K562 (cell line): ENCODE results near the gene USP48. TPM values are rescaled to one million over a fixed set of nuclear protein-coding genes. Genes with fewer than 3 reads are reported as not detected.

Experiments used
- ATAC-seq: fragments of 200-7000 bp; cut with Tn5 transposase; 3 replicates; pipeline ENCODE4 v1.9.1; 2020; ENCODE audit warnings: moderate library complexity
- BruUV-seq: library from RNA; stranded (reverse); fragments of 400-500 nt; replicated peaks from 2 replicates; lab custom pipeline; 2021; lab: Mats Ljungman, UMichigan
- CTCF ChIA-PET: fragments of 300-600 bp; formaldehyde crosslinking; extraction: SDS; loops from one replicate; lab custom pipeline; 2021; ENCODE audit warnings: low intra/inter-chr PET ratio; lab: Yijun Ruan, JAX
- POLR2A ChIA-PET: fragments of 300-600, 350-650 bp; sonication (Branson Sonifier 250); formaldehyde crosslinking; extraction: SDS; loops from one replicate; lab custom pipeline; 2021; ENCODE audit warnings: antibody characterized with exemption, inconsistent platforms; lab: Yijun Ruan, JAX
- DNase-seq, 4 experiments: peaks; one replicate each; pipeline versions ENCODE4 v3.0.0 to v3.0.0-alpha.2; 2011 to 2018; ENCODE audit warnings: low spot score in 3 of 4, mixed read lengths in 3 of 4; ENCODE audit errors: extremely low read depth in 1 of 4
- FAIRE-seq: peaks from 2 replicates; lab custom pipeline; 2011; peaks lifted over from hg19 to GRCh38; lab: Jason Lieb, UNC
- H2AFZ ChIP-seq: 2 replicates; pipeline ENCODE4 v1.6.0; 2011; ENCODE audit warnings: low read depth, low read length, control low read depth, inconsistent platforms
- H3K27ac ChIP-seq: fragments of 200-600 bp; 3 replicates; pipeline ENCODE4 v1.8.0; 2011; ENCODE audit warnings: low read depth, mild to moderate bottlenecking, control low read depth, inconsistent platforms, low read length, moderate library complexity, mixed read lengths; ENCODE audit errors: extremely low read depth
- H3K27me3 ChIP-seq, 2 experiments: fragments of 300-600 bp in 1 of 2; 2 replicates in 1 of 2; 3 replicates in 1 of 2; pipeline versions ENCODE4 v1.6.0 to v1.8.0; 2011; ENCODE audit warnings: inconsistent platforms in 2 of 2, low read length in 2 of 2, mild to moderate bottlenecking in 1 of 2, mixed read lengths in 1 of 2, moderate library complexity in 1 of 2; ENCODE audit not compliant: control insufficient read depth in 2 of 2, insufficient read depth in 2 of 2
- H3K36me3 ChIP-seq: fragments of 300-600 bp; 3 replicates; pipeline ENCODE4 v1.8.0; 2011; ENCODE audit warnings: mild to moderate bottlenecking, low read length, inconsistent platforms; ENCODE audit not compliant: control insufficient read depth, insufficient read depth
- H3K4me1 ChIP-seq, 2 experiments: fragments of 200-600 bp in 1 of 2; replicated peaks in 1 of 2; 2 replicates in 1 of 2; 3 replicates in 1 of 2; pipeline versions ENCODE4 v1.5.1 to v1.8.0; 2011; ENCODE audit warnings: inconsistent platforms in 2 of 2, low read length in 2 of 2, mild to moderate bottlenecking in 1 of 2, mixed read lengths in 1 of 2, moderate library complexity in 1 of 2; ENCODE audit not compliant: control insufficient read depth in 2 of 2, insufficient read depth in 2 of 2
- H3K4me2 ChIP-seq: 2 replicates; pipeline ENCODE4 v1.6.1; 2011; ENCODE audit warnings: low read length, control low read depth, inconsistent platforms, mixed read lengths; ENCODE audit not compliant: insufficient read depth
- H3K4me3 ChIP-seq: fragments of 200-600 bp; sonication (generic), shearing (Covaris generic); 2 replicates; pipeline ENCODE4 v1.5.1; 2016; ENCODE audit warnings: control low read depth, inconsistent platforms
- H3K79me2 ChIP-seq: fragments of 200-600 bp; 3 replicates; pipeline ENCODE4 v1.8.0; 2011; ENCODE audit warnings: low read length, inconsistent platforms; ENCODE audit not compliant: control insufficient read depth, insufficient read depth
- H3K9ac ChIP-seq, 2 experiments: 2 replicates each; pipeline versions ENCODE4 v1.6.0 to v1.6.1; 2011; ENCODE audit warnings: low read depth in 2 of 2, low read length in 2 of 2, control low read depth in 1 of 2, inconsistent platforms in 1 of 2, mild to moderate bottlenecking in 1 of 2, mixed read lengths in 1 of 2; ENCODE audit not compliant: insufficient read depth in 1 of 2
- H3K9me1 ChIP-seq: one replicate; pipeline ENCODE4 v1.6.0; 2011; ENCODE audit warnings: inconsistent platforms, mild to moderate bottlenecking, low read length, moderate library complexity; ENCODE audit not compliant: control insufficient read depth, insufficient read depth
- H3K9me3 ChIP-seq: replicated peaks from 2 replicates; pipeline ENCODE4 v1.5.1; 2011; ENCODE audit warnings: low read depth, low read length, inconsistent platforms; ENCODE audit not compliant: control insufficient read depth, insufficient read depth
- H4K20me1 ChIP-seq: replicated peaks from 2 replicates; pipeline ENCODE4 v1.6.1; 2011; ENCODE audit warnings: low read length, inconsistent platforms, mixed read lengths; ENCODE audit not compliant: control insufficient read depth, insufficient read depth
- NCOA1 ChIP-seq: fragments of 450-650 bp; IDR thresholded peaks from 2 replicates; pipeline ENCODE4 v1.6.1; 2016; ENCODE audit warnings: low read depth
- RBM25 ChIP-seq: fragments of 200-400 bp; formaldehyde crosslinking; IDR thresholded peaks from 2 replicates; pipeline ENCODE4 v1.6.1; 2018; ENCODE audit warnings: low read length, low read depth, moderate library complexity; ENCODE audit not compliant: severe bottlenecking
- TEAD2 ChIP-seq: fragments of 450-650 bp; IDR thresholded peaks from 2 replicates; pipeline ENCODE4 v1.6.1; 2016; ENCODE audit warnings: missing genetic modification characterization, control low read depth, missing compliant biosample characterization
- ZFP30 ChIP-seq: fragments of 250-450 bp; sonication (Bioruptor Pico); IDR thresholded peaks from 2 replicates; pipeline ENCODE4 v1.8.0; 2022; ENCODE audit warnings: moderate library complexity, mild to moderate bottlenecking, inconsistent platforms, borderline replicate concordance
- ZNF316 ChIP-seq: fragments of 450-650 bp; IDR thresholded peaks from 2 replicates; pipeline ENCODE4 v1.6.1; 2016
- WGBS: fragments of 100-300 bp; shearing (Covaris generic); methylation state at CpG from one replicate; pipeline ENCODE4 v1.1.6; 2016; ENCODE audit warnings: low coverage, mixed read lengths; ENCODE audit not compliant: insufficient coverage; ENCODE audit errors: missing lambda C conversion rate; 5-methylcytosine and 5-hydroxymethylcytosine counted together
- in situ Hi-C: fragments of 300-500 bp; cut with MboI; formaldehyde crosslinking; loops from 4 replicates; pipeline ENCODE4 v1.15.0; 2018; ENCODE audit warnings: inconsistent platforms, mixed read lengths
- intact Hi-C: fragments of 100-400 bp; cut with micrococcal nuclease; formaldehyde crosslinking; loops from 2 replicates; pipeline ENCODE4 v1.14.2; 2022
- polyA plus RNA-seq, 8 experiments: library from polyadenylated mRNA; depleted of rRNA in 4 of 8; stranded (reverse) in 5 of 8; unstranded in 3 of 8; fragments of >200 nt; fragmentation: Nextera tagmentation in 2 of 8; fragmentation: Illumina TruSeq in 1 of 8; extraction: Ambion mirVana in 2 of 8; extraction: Trizol in 1 of 8; gene quantifications; 2 replicates each; pipeline versions ENCODE4 v1.2.1 to v1.2.3, GENCODE V29; 2011 to 2014; ENCODE audit warnings: inconsistent platforms in 1 of 8, missing spikeins in 1 of 8
- total RNA-seq, 7 experiments: library from RNA; depleted of rRNA in 6 of 7; stranded (reverse); fragments of >200 nt in 6 of 7; fragmentation: Illumina TruSeq in 2 of 7; extraction: Trizol in 2 of 7; gene quantifications; 2 replicates each; pipeline versions ENCODE4 v1.2.1 to v1.2.3, GENCODE V29; 2011 to 2021; ENCODE audit warnings: low replicate concordance in 1 of 7
- TF ChIP-seq, protein P1 (sequence below): fragments of 250-450 bp; sonication (Bioruptor Pico); IDR thresholded peaks from 2 replicates; pipeline ENCODE4 v1.5.0; 2021; ENCODE audit warnings: mild to moderate bottlenecking, borderline replicate concordance
- TF ChIP-seq, protein P2 (sequence below): sonication (generic); formaldehyde crosslinking; IDR thresholded peaks from 2 replicates; pipeline ENCODE4 v1.8.1; 2023; ENCODE audit warnings: mild to moderate bottlenecking, missing genetic modification reagents
- TF ChIP-seq, protein P3 (sequence below), 2 experiments: IDR thresholded peaks; 2 replicates each; pipeline ENCODE4 v1.6.1; 2012; ENCODE audit warnings: improper control_type of control experiment in 2 of 2, low read depth in 2 of 2, low read length in 2 of 2, borderline replicate concordance in 1 of 2
- TF ChIP-seq, protein P4 (sequence below): fragments of 450-650 bp; formaldehyde crosslinking; IDR thresholded peaks from 2 replicates; pipeline ENCODE4 v1.4.0; 2020; ENCODE audit warnings: mild to moderate bottlenecking

USP48 gene
- total and polyA plus RNA-seq, 9 of the 15 experiments (the other 6 are each of a cell fraction or from before 2014, with no cell fraction given): 23.3 to 123 (median 106) TPM

DNA sequence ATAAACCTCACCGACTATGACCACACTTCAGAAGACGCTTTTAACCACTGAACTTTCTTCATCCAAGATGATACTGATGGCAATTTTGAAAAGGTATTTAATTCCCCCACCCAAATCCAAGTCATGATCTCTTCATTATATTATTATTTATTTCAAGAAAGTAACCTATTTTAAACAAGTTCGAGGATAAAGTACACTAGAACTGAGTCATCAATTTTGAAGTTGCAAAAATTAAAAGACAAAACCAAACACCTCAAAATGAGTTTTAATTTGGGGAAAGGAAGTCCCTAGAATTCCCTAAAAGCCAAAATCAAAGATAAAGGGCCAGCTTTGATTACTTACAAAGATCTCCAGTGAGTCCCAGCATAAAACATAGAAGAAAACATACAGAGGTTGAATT, 58.4 kb downstream of the USP48 start:
- H3K79me2 ChIP-seq: peaks cover 4% of the 10 kb centered on the region; the same call in 1 of the 3 replicates
- in situ Hi-C loops (no loop called here), intact Hi-C loops (no loop called here)
- no peak overlapping the region for H2AFZ ChIP-seq
- no peaks in the 10 kb centered on the region for H3K9me3 ChIP-seq
- BruUV-seq: no TSS peak
- no peak overlapping the region for H3K27ac ChIP-seq
- H3K4me2 ChIP-seq: no peak overlapping the region
- ChIA-PET POLR2A (interaction anchor here (0.7 to 1.6 kb wide), 4 partner anchors 10 to 186 kb away, joined by 3 to 5 read pairs (median 4); no protein-coding TSS in a partner anchor), CTCF (no interaction called here)
- FAIRE-seq (no peak), ATAC-seq (no peak), DNase-seq (no peak)
- no peak overlapping the region for H3K4me3 ChIP-seq
- WGBS: 91% methylated on average over 3 of the region's 3 CpGs
- no peaks in the 10 kb centered on the region for H3K9me1 ChIP-seq
- H4K20me1 ChIP-seq: no peaks in the 10 kb centered on the region
- H3K36me3 ChIP-seq: peaks cover 97% of the 10 kb centered on the region
- H3K27me3 ChIP-seq: no peaks in the 10 kb centered on the region
- H3K9ac ChIP-seq: no peak overlapping the region
- no peaks in the 10 kb centered on the region for H3K4me1 ChIP-seq
- TF ChIP-seq, protein P1, sequence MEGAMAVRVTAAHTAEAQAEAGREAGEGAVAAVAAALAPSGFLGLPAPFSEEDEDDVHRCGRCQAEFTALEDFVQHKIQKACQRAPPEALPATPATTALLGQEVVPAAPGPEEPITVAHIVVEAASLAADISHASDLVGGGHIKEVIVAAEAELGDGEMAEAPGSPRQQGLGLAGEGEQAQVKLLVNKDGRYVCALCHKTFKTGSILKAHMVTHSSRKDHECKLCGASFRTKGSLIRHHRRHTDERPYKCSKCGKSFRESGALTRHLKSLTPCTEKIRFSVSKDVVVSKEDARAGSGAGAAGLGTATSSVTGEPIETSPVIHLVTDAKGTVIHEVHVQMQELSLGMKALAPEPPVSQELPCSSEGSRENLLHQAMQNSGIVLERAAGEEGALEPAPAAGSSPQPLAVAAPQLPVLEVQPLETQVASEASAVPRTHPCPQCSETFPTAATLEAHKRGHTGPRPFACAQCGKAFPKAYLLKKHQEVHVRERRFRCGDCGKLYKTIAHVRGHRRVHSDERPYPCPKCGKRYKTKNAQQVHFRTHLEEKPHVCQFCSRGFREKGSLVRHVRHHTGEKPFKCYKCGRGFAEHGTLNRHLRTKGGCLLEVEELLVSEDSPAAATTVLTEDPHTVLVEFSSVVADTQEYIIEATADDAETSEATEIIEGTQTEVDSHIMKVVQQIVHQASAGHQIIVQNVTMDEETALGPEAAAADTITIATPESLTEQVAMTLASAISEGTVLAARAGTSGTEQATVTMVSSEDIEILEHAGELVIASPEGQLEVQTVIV: no peak
- TF ChIP-seq ZNF316 (peak; percentile 76), ZFP30 (CRISPR knock-in tag) (0 out of 2 replicates have a peak, but pooled peaks have one; percentile 34), RBM25 (no peak), NCOA1 (no peak), TEAD2 (no peak)
- TF ChIP-seq, protein P2, sequence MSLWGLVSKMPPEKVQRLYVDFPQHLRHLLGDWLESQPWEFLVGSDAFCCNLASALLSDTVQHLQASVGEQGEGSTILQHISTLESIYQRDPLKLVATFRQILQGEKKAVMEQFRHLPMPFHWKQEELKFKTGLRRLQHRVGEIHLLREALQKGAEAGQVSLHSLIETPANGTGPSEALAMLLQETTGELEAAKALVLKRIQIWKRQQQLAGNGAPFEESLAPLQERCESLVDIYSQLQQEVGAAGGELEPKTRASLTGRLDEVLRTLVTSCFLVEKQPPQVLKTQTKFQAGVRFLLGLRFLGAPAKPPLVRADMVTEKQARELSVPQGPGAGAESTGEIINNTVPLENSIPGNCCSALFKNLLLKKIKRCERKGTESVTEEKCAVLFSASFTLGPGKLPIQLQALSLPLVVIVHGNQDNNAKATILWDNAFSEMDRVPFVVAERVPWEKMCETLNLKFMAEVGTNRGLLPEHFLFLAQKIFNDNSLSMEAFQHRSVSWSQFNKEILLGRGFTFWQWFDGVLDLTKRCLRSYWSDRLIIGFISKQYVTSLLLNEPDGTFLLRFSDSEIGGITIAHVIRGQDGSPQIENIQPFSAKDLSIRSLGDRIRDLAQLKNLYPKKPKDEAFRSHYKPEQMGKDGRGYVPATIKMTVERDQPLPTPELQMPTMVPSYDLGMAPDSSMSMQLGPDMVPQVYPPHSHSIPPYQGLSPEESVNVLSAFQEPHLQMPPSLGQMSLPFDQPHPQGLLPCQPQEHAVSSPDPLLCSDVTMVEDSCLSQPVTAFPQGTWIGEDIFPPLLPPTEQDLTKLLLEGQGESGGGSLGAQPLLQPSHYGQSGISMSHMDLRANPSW (CRISPR knock-in tag): no peak
- TF ChIP-seq, protein P3, sequence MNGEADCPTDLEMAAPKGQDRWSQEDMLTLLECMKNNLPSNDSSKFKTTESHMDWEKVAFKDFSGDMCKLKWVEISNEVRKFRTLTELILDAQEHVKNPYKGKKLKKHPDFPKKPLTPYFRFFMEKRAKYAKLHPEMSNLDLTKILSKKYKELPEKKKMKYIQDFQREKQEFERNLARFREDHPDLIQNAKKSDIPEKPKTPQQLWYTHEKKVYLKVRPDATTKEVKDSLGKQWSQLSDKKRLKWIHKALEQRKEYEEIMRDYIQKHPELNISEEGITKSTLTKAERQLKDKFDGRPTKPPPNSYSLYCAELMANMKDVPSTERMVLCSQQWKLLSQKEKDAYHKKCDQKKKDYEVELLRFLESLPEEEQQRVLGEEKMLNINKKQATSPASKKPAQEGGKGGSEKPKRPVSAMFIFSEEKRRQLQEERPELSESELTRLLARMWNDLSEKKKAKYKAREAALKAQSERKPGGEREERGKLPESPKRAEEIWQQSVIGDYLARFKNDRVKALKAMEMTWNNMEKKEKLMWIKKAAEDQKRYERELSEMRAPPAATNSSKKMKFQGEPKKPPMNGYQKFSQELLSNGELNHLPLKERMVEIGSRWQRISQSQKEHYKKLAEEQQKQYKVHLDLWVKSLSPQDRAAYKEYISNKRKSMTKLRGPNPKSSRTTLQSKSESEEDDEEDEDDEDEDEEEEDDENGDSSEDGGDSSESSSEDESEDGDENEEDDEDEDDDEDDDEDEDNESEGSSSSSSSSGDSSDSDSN (IDR thresholded peaks at IDR 0.05; ENCODE audit: borderline replicate concordance in 1 of 2, low read depth in 2 of 2, low read length in 2 of 2): no peak
- TF ChIP-seq, protein P4, sequence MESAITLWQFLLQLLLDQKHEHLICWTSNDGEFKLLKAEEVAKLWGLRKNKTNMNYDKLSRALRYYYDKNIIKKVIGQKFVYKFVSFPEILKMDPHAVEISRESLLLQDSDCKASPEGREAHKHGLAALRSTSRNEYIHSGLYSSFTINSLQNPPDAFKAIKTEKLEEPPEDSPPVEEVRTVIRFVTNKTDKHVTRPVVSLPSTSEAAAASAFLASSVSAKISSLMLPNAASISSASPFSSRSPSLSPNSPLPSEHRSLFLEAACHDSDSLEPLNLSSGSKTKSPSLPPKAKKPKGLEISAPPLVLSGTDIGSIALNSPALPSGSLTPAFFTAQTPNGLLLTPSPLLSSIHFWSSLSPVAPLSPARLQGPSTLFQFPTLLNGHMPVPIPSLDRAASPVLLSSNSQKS (CRISPR knock-in tag): no peak
